HG02943 (cell line): ENCODE measurements around the gene TAF11.
"Not testable (repeated sequence)": the region's sequence is repeated elsewhere in the genome, so short reads cannot be mapped to it uniquely, and the experiment has no call there.

Experiments
- ATAC-seq: cut with Tn5 transposase; IDR thresholded peaks from one replicate; pipeline ENCODE4 v1.9.1; 2021; ENCODE audit warnings: mild to moderate bottlenecking, low read depth, moderate library complexity; ENCODE audit not compliant: unreplicated experiment

Gene TAF11

GRCh38 chr6:34871853-34872252 is 16.0 kb downstream of the TAF11 start:
- ATAC-seq = no peak

DNA sequence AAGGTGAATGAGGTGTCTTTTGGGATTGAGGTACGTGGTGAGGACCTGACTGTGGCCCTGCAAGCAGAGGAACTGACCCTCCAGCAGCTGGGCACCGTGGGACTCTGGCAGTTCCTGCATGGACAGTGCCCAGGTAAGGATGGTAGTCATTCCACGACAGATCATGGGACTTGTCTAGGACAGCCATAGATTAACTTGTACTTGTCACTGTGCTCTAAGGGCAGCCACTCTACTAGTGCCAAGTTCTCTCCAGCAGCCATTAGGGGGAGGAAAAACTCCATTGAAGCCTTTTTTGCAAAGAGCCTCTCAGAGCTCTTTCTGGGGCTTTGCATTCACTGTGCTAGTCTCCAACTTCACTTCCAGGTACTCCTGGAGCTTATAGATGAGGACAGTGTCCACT is 20.4 kb downstream of the TAF11 start:
- no peak for ATAC-seq

DNA sequence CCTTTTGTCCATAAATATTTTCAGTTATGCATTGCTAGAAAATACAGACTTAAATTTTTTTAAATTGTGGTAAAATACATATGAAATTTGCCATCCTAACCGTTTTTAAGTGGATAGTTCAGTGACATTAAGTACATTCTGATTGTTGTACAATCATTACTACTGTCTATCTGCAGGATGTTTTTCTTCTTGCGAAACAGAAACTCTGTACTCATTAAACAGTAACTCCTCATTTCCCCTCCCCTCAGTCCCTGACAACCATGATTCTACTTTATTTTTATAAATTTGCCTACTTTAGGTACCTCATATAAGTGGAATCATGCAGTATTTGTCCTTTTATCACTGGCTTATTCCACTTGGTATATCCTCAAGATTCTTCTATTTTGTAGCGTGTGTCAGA is 21.3 kb downstream of the TAF11 start:
- no peak for ATAC-seq

GRCh38 chr6:34865107-34865506 is 22.7 kb downstream of the TAF11 start:
- no peak for ATAC-seq

- no peak for ATAC-seq
These were observed 23.8 kb downstream of the TAF11 start for GRCh38 chr6:34864007-34864406.

DNA sequence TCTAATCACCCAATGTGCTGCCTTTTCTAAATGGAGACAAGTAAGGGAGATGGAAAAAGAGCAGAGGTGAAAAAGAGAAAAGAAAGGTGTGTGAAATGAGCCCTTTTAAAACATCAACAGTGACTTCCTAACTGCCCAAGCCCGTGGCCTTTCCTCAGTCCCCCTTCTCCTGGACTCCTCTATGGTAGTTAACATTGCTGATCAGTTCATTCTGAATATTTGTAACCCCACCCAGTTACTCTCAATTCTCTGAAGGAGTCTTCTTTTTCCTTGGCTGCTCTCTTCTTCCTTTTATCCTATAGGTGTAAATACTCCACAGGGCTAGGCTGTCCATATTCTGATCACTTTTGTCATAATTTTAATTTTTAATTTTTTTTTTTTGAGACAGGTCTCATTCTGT is 27.1 kb downstream of the TAF11 start:
- no peak for ATAC-seq

DNA sequence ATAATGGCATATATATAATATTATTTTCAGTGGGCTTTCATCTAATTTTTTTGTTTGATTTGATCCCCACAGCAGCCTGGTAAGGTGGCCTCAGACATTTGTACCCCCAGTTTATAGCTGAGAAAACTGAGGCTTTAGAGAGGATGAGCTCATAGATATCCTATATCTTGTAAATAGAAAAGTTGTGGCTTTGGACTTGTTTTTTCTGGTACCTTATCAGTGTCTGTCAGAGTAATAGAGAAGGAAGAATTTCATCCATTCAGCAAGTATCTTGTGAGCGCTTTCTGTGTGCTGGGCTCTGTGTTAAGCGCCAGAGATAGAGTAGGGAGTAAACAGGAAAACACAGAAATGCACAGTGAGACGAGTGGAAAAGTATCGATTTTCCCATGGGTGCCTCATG is 27.9 kb downstream of the TAF11 start:
- ATAC-seq = no peak

GRCh38 chr6:34858681-34859080 is 29.2 kb downstream of the TAF11 start:
- no peak for ATAC-seq

- ATAC-seq = no peak
These were observed 32.4 kb downstream of the TAF11 start for GRCh38 chr6:34855463-34855862.

- ATAC-seq = no peak
These were observed 35.3 kb downstream of the TAF11 start for GRCh38 chr6:34852406-34853085.

GRCh38 chr6:34851361-34851760 is 36.5 kb downstream of the TAF11 start:
- ATAC-seq = no peak

DNA sequence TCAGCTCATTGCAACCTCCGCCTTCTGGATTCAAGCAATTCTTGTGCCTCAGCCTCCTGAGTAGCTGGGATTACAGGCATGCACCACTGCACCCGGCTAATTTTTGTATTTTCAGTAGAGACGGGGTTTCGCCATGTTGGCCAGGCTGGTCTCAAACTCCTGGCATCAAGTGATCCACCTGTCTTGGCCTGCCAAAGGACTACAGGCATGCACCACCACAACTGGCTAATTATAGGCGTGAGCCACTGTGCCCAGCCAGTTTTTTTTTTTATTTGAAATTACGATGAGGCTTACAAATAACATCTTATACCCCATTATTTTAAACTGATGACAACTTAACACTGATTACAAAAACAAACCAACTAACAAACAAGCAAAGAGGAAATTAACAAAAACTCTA is 38.8 kb downstream of the TAF11 start:
- not testable (repeated sequence) for ATAC-seq

DNA sequence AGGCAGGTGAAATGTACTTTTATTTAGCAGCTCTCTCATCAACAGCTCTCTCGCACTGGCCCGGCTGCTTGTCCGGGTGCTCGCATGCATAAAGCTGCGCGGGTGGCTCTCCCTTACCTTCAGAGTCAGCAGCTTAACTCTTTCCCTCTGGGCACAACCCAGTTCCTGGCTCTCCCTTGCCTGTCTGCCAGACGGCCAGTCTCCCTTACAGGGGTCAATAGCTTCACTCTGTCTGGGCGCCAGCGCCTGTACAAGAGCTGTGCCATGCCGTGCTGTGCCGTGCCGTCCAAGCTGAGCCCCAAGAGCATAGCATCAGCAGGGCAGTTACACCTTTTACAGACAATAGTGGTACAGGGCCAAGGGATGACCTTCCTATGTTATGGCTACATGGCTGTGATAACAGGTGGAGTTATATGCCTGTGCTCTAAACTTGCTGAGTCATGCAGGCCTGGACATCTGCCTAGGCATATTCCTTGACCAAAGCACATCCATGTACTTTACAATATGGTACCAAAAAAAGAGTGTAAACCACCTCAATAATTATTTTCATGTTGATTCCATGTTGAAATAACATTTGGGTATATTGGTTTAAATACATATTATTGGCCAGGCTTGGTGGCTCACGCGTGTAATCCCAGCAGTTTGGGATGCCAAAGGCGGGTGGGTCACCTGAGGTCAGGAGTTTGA is 48.0 kb downstream of the TAF11 start:
- no peak for ATAC-seq

DNA sequence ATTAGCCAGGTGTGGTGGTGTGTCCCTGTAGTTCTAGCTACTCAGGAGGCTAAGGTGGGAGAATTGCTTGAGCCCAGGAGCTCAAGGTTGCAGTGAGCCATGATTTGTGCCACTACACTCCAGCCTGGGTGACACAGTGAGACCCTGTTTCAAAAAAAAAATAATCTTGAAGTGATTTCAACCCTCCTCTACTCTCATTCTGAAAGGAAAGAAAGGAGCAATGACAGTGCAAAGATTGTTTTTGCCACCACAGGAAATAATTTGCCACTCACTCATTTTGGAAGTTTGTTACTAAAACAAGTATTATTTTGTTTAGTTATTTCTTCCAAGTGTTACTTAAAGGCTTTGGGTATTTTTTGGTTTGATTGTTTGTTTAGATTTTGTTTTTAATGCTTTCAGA is 50.3 kb downstream of the TAF11 start:
- ATAC-seq = no peak

DNA sequence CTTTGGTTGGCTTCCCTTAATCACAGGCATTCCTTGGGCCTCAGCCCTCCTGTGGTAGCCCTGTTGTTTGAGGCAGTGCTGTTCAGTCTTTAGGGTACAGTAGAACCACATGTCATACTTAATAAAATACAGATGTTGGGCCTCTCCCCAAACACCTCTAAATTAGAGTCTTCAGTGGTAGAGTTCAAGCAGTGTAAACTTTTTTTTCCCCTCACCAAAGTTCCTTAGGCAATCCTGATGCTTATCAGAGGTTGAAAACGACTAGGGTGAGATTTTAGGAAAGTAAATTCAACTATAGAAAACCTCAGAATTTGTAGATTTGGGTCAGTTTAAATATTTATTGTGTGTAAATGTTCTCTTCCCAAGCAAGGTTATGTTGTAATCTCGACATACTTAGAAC is 51.4 kb downstream of the TAF11 start:
- no peak for ATAC-seq

DNA sequence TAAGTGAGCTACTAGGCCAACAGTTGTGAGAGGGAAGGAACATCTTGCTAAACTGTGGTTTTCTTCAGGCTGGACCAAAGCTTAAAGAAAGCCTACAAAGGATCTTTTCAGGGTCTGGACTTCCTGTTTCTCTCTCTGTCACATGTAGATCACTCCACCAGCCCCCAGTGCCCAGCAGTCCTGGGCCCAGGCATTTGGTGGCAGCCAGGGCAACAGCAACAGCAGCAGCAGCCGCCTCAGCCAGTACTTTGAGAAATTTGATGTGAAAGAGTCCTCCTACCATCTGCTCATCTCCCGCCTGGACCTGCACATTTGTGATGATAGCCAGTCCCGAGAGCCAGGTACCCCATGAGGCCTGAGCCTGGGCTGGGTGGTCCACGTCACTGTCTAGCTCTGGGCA is 51.8 kb downstream of the TAF11 start:
- no peak for ATAC-seq

GRCh38 chr6:34834789-34835518 is 52.9 kb downstream of the TAF11 start:
- no peak for ATAC-seq

DNA sequence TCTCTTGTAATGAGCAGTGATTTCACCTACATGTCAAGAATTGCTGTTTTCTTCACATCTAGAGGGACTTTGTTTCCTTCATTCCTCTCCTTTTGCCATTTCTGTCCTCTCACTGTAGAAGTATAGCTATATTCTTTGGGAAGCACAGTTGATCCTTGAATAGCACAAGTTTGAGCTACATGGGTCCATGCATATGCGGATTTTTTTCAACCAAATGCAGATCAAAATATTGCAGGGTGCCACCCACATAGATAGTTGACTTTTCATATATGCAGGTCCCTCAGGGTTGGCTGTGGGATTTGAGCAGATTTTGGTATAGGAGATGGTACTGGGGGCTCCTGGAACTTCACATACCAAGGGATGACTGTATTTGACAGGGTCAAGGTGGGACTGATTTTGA is 54.9 kb downstream of the TAF11 start:
- no peak for ATAC-seq

DNA sequence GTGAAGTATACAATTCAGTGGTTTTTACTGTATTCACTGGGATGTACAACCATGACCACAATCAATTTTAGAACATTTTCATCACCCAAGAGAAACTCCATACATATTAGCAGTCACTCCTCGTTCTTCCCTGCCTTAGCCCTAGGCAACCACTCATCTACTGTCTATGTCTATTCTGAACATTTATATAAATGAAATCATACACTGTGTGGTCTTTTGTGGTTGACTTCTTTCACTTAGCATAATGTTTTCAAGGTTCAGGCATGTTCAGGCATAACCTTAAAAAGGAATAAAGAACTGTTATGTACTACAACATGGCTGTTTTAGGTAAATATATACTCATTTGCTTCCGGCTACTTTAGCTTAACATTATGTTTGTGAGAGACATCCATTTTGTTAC is 58.7 kb downstream of the TAF11 start:
- ATAC-seq = no peak
